ENCODE data around the gene DCUN1D4. TPM values are rescaled to one million over a fixed set of nuclear protein-coding genes. Genes with fewer than 3 reads are reported as not detected.
"Not testable (repeated sequence)": the region's sequence is repeated elsewhere in the genome, so short reads cannot be mapped to it uniquely, and the experiment has no call there.

DCUN1D4 gene
- total and polyA plus RNA-seq, 2 donors from 2014 or later, result 17.0 to 50.7 TPM

- TF ChIP-seq CTCF (IDR thresholded peaks at IDR 0.05; ENCODE audit: borderline replicate concordance, extremely low read depth, insufficient read depth), result no peak
- H3K9ac ChIP-seq (ENCODE audit: low read length in 3 of 3), result no peak overlapping the region
- DNase-seq, result no peak
- no peaks in the 10 kb centered on the region for H3K27me3 ChIP-seq (ENCODE audit: control insufficient read depth, insufficient read depth, low read length)
- H3K4me3 ChIP-seq (ENCODE audit: low read length in 3 of 3), result no peak overlapping the region
- peaks cover 3 to 10% (median 5%) of the 10 kb centered on the region in 3 donors for H3K36me3 ChIP-seq (ENCODE audit: control insufficient read depth in 2 of 3, insufficient read depth in 3 of 3, low read length in 3 of 3)
- no peak overlapping the region for H3K27ac ChIP-seq (ENCODE audit: low read depth in 2 of 2, low read length in 2 of 2)
- no peak for FAIRE-seq
- peaks cover 0 to 9% (median 0%) of the 10 kb centered on the region in 3 donors for H3K4me1 ChIP-seq (ENCODE audit: control insufficient read depth in 2 of 3, insufficient read depth in 2 of 3, low read depth in 1 of 3, low read length in 3 of 3)
- H3K9me3 ChIP-seq (ENCODE audit: control insufficient read depth in 2 of 3, insufficient read depth in 1 of 3, low read length in 3 of 3), result no peaks in the 10 kb centered on the region
- intact Hi-C loops (cut with DNase I), result no loop called here
Observed at GRCh38 chr4:51884606-51885005, 41.7 kb downstream of the DCUN1D4 start.

- DNase-seq (no peak), FAIRE-seq (no peak)
- intact Hi-C loops (cut with DNase I), result no loop called here
- TF ChIP-seq CTCF (IDR thresholded peaks at IDR 0.05; ENCODE audit: borderline replicate concordance, extremely low read depth, insufficient read depth), result peak; percentile 24
- H3K27me3 ChIP-seq (ENCODE audit: control insufficient read depth, insufficient read depth, low read length), result no peaks in the 10 kb centered on the region
- no peaks in the 10 kb centered on the region for H3K9me3 ChIP-seq (ENCODE audit: control insufficient read depth in 2 of 3, insufficient read depth in 1 of 3, low read length in 3 of 3)
- H3K27ac ChIP-seq (ENCODE audit: low read depth in 2 of 2, low read length in 2 of 2), result no peak overlapping the region
- H3K36me3 ChIP-seq (ENCODE audit: control insufficient read depth in 2 of 3, insufficient read depth in 3 of 3, low read length in 3 of 3), result peaks cover 2 to 14% (median 3%) of the 10 kb centered on the region in 3 donors
- no peak overlapping the region for H3K9ac ChIP-seq (ENCODE audit: low read length in 3 of 3)
- H3K4me3 ChIP-seq (ENCODE audit: low read length in 3 of 3), result no peak overlapping the region
- peaks cover 0 to 5% (median 0%) of the 10 kb centered on the region in 3 donors for H3K4me1 ChIP-seq (ENCODE audit: control insufficient read depth in 2 of 3, insufficient read depth in 2 of 3, low read depth in 1 of 3, low read length in 3 of 3)
Observed at GRCh38 chr4:51885363-51885762, 42.4 kb downstream of the DCUN1D4 start.

DNA sequence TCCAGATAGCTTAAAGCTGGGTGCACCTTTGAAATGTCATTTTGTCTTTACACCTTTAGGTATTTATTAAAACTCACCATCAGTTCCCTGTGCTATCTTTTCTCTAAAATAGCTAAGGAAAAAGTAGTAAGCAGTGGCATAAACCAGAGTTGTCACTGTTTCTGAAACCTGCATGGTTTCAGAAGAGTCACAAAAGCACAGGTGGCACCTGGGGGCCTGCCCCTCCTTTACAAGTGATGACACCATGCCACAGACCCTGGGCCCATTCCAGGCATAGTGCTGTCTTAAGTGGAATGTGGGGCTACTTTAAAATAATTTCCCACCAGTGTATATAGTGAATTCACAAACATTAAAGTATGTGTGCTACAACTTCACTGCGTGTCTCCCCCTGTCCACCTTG, 47.8 kb downstream of the DCUN1D4 start:
- FAIRE-seq (no peak), DNase-seq (no peak)
- H3K4me1 ChIP-seq (ENCODE audit: control insufficient read depth in 2 of 3, insufficient read depth in 2 of 3, low read depth in 1 of 3, low read length in 3 of 3), result peaks cover 0 to 5% (median 2%) of the 10 kb centered on the region in 3 donors
- H3K4me3 ChIP-seq (ENCODE audit: low read length in 3 of 3), result no peak overlapping the region
- no peaks in the 10 kb centered on the region for H3K27me3 ChIP-seq (ENCODE audit: control insufficient read depth, insufficient read depth, low read length)
- peaks cover 2 to 37% (median 11%) of the 10 kb centered on the region in 3 donors for H3K36me3 ChIP-seq (ENCODE audit: control insufficient read depth in 2 of 3, insufficient read depth in 3 of 3, low read length in 3 of 3)
- no peak for TF ChIP-seq CTCF (IDR thresholded peaks at IDR 0.05; ENCODE audit: borderline replicate concordance, extremely low read depth, insufficient read depth)
- intact Hi-C loops (cut with DNase I), result no loop called here
- no peaks in the 10 kb centered on the region for H3K9me3 ChIP-seq (ENCODE audit: control insufficient read depth in 2 of 3, insufficient read depth in 1 of 3, low read length in 3 of 3)
- no peak overlapping the region for H3K9ac ChIP-seq (ENCODE audit: low read length in 3 of 3)
- H3K27ac ChIP-seq (ENCODE audit: low read depth in 2 of 2, low read length in 2 of 2), result no peak overlapping the region

DNA sequence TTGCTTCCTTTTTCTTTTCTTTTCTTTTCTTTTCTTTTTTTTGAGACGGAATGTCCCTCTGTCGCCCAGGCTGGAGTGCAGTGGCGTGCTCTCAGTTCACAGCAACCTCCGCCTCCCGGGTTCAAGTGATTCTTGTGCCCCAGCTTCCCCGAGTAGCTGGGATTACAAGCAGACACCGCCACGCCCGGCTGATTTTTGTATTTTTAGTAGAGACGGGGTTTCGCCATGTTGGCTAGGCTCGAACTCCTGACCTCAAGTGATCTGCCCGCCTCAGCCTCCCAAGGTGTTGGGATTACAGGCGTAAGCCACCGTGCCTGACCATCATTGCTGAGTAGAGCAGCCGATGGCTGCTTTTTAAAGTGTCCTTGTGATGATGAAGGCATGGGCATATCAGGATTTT, 50.4 kb downstream of the DCUN1D4 start:
- peaks cover 2 to 26% (median 8%) of the 10 kb centered on the region in 3 donors for H3K36me3 ChIP-seq (ENCODE audit: control insufficient read depth in 2 of 3, insufficient read depth in 3 of 3, low read length in 3 of 3)
- intact Hi-C loops (cut with DNase I); FAIRE-seq: not testable (repeated sequence)

More for the DNA sequence above, 50.4 kb downstream of the DCUN1D4 start:
- H3K4me3 ChIP-seq (ENCODE audit: low read length in 3 of 3); H3K4me1 ChIP-seq (ENCODE audit: control insufficient read depth in 2 of 3, insufficient read depth in 2 of 3, low read depth in 1 of 3, low read length in 3 of 3); H3K9ac ChIP-seq (ENCODE audit: low read length in 3 of 3); DNase-seq; H3K9me3 ChIP-seq (ENCODE audit: control insufficient read depth in 2 of 3, insufficient read depth in 1 of 3, low read length in 3 of 3); H3K27me3 ChIP-seq (ENCODE audit: control insufficient read depth, insufficient read depth, low read length); H3K27ac ChIP-seq (ENCODE audit: low read depth in 2 of 2, low read length in 2 of 2): not testable (repeated sequence)
